DOHH2 (cell line): Measurements from ENCODE around the gene TVP23A.

Experiments
- CTCF ChIP-seq: fragments of 200-600 bp; sonication (generic); IDR thresholded peaks from one replicate; pipeline ENCODE4 v1.5.1; 2014; ENCODE audit warnings: antibody characterized with exemption, mild to moderate bottlenecking, low read depth, low read length; ENCODE audit not compliant: poor library complexity, severe bottlenecking
- EZH2phosphoT487 ChIP-seq: fragments of 200-600 bp; sonication (generic); IDR thresholded peaks from 2 replicates; pipeline ENCODE4 v1.6.1; 2017; ENCODE audit warnings: borderline replicate concordance, mild to moderate bottlenecking, antibody characterized with exemption, low read length, moderate library complexity, mixed read lengths

- no peak for TF ChIP-seq CTCF
- no peak for TF ChIP-seq EZH2phosphoT487
Observed at GRCh38 chr16:10846213-10846998, 27.8 kb upstream of the TVP23A start.
